Neuron (in vitro differentiated cells): Measurements from ENCODE around the gene GBP1.

Experiments
- H2AFZ ChIP-seq: one replicate; pipeline ENCODE4 v1.6.1; 2013; ENCODE audit warnings: low read depth, mild to moderate bottlenecking, inconsistent platforms, low read length, moderate library complexity
- H3K27me3 ChIP-seq: one replicate; pipeline ENCODE4 v1.6.1; 2013; ENCODE audit warnings: low read length; ENCODE audit not compliant: insufficient read depth
- H3K36me3 ChIP-seq: one replicate; pipeline ENCODE4 v1.6.1; 2013; ENCODE audit warnings: low read length; ENCODE audit not compliant: insufficient read depth
- H3K4me1 ChIP-seq: one replicate; pipeline ENCODE4 v1.6.1; 2013; ENCODE audit warnings: low read length; ENCODE audit not compliant: insufficient read depth
- H3K4me3 ChIP-seq: 2 replicates; pipeline ENCODE4 v1.5.1; 2013; ENCODE audit warnings: mild to moderate bottlenecking, low read length, moderate library complexity
- H3K9me3 ChIP-seq: one replicate; pipeline ENCODE4 v1.6.1; 2013; ENCODE audit warnings: low read length

Gene GBP1

GRCh38 chr1:89065079-89065868 lies at the start of gene GBP1:
Gene GBP1, minus strand, starts transcription at chr1:89065208. Its CDS starts 1,974 bp downstream, at chr1:89063234.
- Histone ChIP-seq H3K4me3 (no peak within 1 kb of the TSS), H3K4me1 (no peaks in the 10 kb centered on the region), H3K27me3 (no peaks in the 10 kb centered on the region), H3K9me3 (no peaks in the 10 kb centered on the region), H3K36me3 (no peaks in the 10 kb centered on the region), H2AFZ (no peak within 1 kb of the TSS)

- H3K27me3 ChIP-seq: no peaks in the 10 kb centered on the region
- H2AFZ ChIP-seq: no peak overlapping the region
- no peaks in the 10 kb centered on the region for H3K36me3 ChIP-seq
- no peak overlapping the region for H3K4me3 ChIP-seq
- no peaks in the 10 kb centered on the region for H3K4me1 ChIP-seq
- H3K9me3 ChIP-seq: no peaks in the 10 kb centered on the region
Observed at GRCh38 chr1:89114662-89115061, 49.7 kb upstream of the GBP1 start.

- H3K36me3 ChIP-seq: no peaks in the 10 kb centered on the region
- H2AFZ ChIP-seq: no peak overlapping the region
- H3K9me3 ChIP-seq: no peaks in the 10 kb centered on the region
- no peak overlapping the region for H3K4me3 ChIP-seq
- H3K27me3 ChIP-seq: no peaks in the 10 kb centered on the region
- H3K4me1 ChIP-seq: no peaks in the 10 kb centered on the region
Observed at GRCh38 chr1:89112871-89113613, 48.0 kb upstream of the GBP1 start.

- Histone ChIP-seq H3K9me3 (no peaks in the 10 kb centered on the region), H2AFZ (no peak overlapping the region)
Observed at GRCh38 chr1:89104687-89105086, 39.7 kb upstream of the GBP1 start.

GRCh38 chr1:89104147-89104546 lies 39.1 kb upstream of the GBP1 start:
- Histone ChIP-seq H3K4me3 (no peak overlapping the region), H3K27me3 (no peaks in the 10 kb centered on the region), H3K4me1 (no peaks in the 10 kb centered on the region), H2AFZ (no peak overlapping the region), H3K36me3 (no peaks in the 10 kb centered on the region), H3K9me3 (no peaks in the 10 kb centered on the region)

More at GRCh38 chr1:89104687-89105086, 39.7 kb upstream of the GBP1 start:
- no peaks in the 10 kb centered on the region for H3K27me3 ChIP-seq
- no peaks in the 10 kb centered on the region for H3K36me3 ChIP-seq
- H3K4me1 ChIP-seq: no peaks in the 10 kb centered on the region
- no peak overlapping the region for H3K4me3 ChIP-seq

- H3K4me3 ChIP-seq: no peak overlapping the region
- no peaks in the 10 kb centered on the region for H3K27me3 ChIP-seq
- H3K36me3 ChIP-seq: no peaks in the 10 kb centered on the region
- no peaks in the 10 kb centered on the region for H3K4me1 ChIP-seq
- H2AFZ ChIP-seq: no peak overlapping the region
- no peaks in the 10 kb centered on the region for H3K9me3 ChIP-seq
Observed at GRCh38 chr1:89102021-89102420, 37.0 kb upstream of the GBP1 start.

- no peaks in the 10 kb centered on the region for H3K36me3 ChIP-seq
- H3K4me3 ChIP-seq: no peak overlapping the region
- no peaks in the 10 kb centered on the region for H3K9me3 ChIP-seq
- no peak overlapping the region for H2AFZ ChIP-seq
- no peaks in the 10 kb centered on the region for H3K27me3 ChIP-seq
- H3K4me1 ChIP-seq: no peaks in the 10 kb centered on the region
Observed at GRCh38 chr1:89100412-89100811, 35.4 kb upstream of the GBP1 start.

- Histone ChIP-seq H3K36me3 (no peaks in the 10 kb centered on the region), H2AFZ (no peak overlapping the region), H3K27me3 (no peaks in the 10 kb centered on the region), H3K4me3 (no peak overlapping the region), H3K9me3 (no peaks in the 10 kb centered on the region), H3K4me1 (no peaks in the 10 kb centered on the region)
Observed at GRCh38 chr1:89098857-89099256, 33.8 kb upstream of the GBP1 start.

- Histone ChIP-seq H3K4me3 (no peak overlapping the region), H3K36me3 (no peaks in the 10 kb centered on the region), H3K4me1 (no peaks in the 10 kb centered on the region), H2AFZ (no peak overlapping the region), H3K9me3 (no peaks in the 10 kb centered on the region), H3K27me3 (no peaks in the 10 kb centered on the region)
Observed at GRCh38 chr1:89095737-89096136, 30.7 kb upstream of the GBP1 start.

GRCh38 chr1:89089962-89090361 lies 25.0 kb upstream of the GBP1 start:
- no peaks in the 10 kb centered on the region for H3K9me3 ChIP-seq
- H3K4me1 ChIP-seq: no peaks in the 10 kb centered on the region
- H3K36me3 ChIP-seq: no peaks in the 10 kb centered on the region
- no peak overlapping the region for H2AFZ ChIP-seq
- no peak overlapping the region for H3K4me3 ChIP-seq
- no peaks in the 10 kb centered on the region for H3K27me3 ChIP-seq

- H3K4me3 ChIP-seq: no peak overlapping the region
- no peaks in the 10 kb centered on the region for H3K36me3 ChIP-seq
- no peaks in the 10 kb centered on the region for H3K4me1 ChIP-seq
- H3K27me3 ChIP-seq: no peaks in the 10 kb centered on the region
- no peaks in the 10 kb centered on the region for H3K9me3 ChIP-seq
- no peak overlapping the region for H2AFZ ChIP-seq
Observed at GRCh38 chr1:89088572-89088971, 23.6 kb upstream of the GBP1 start.

- Histone ChIP-seq H3K4me3 (no peak overlapping the region), H3K36me3 (no peaks in the 10 kb centered on the region)
Observed at GRCh38 chr1:89087241-89087640, 22.2 kb upstream of the GBP1 start.

GRCh38 chr1:89085781-89086180 lies 20.8 kb upstream of the GBP1 start:
- no peaks in the 10 kb centered on the region for H3K9me3 ChIP-seq
- no peak overlapping the region for H3K4me3 ChIP-seq
- H2AFZ ChIP-seq: no peak overlapping the region
- no peaks in the 10 kb centered on the region for H3K27me3 ChIP-seq
- H3K4me1 ChIP-seq: peaks cover 2% of the 10 kb centered on the region
- no peaks in the 10 kb centered on the region for H3K36me3 ChIP-seq

More at GRCh38 chr1:89087241-89087640, 22.2 kb upstream of the GBP1 start:
- Histone ChIP-seq H3K4me1 (no peaks in the 10 kb centered on the region), H3K27me3 (no peaks in the 10 kb centered on the region), H2AFZ (no peak overlapping the region), H3K9me3 (no peaks in the 10 kb centered on the region)
